Body of pancreas (tissue), 4 donors: ENCODE data around the gene AHCTF1.

ENCODE experiments used
- POLR2A ChIP-seq, 3 donors: fragments of 450-650 bp; IDR thresholded peaks; one replicate each; pipeline ENCODE4 v1.6.1; 2016; ENCODE audit warnings: antibody characterized with exemption in 3 of 3, mild to moderate bottlenecking in 2 of 3
- TF ChIP-seq, protein P1 (sequence below), 7 experiments: fragments of 450-650 bp in 4 of 7; fragments of 200-600 bp in 3 of 7; sonication (generic) in 3 of 7; IDR thresholded peaks; one replicate each; pipeline ENCODE4 v1.5.1; 2016 to 2019; ENCODE audit warnings: antibody characterized with exemption in 7 of 7

DNA sequence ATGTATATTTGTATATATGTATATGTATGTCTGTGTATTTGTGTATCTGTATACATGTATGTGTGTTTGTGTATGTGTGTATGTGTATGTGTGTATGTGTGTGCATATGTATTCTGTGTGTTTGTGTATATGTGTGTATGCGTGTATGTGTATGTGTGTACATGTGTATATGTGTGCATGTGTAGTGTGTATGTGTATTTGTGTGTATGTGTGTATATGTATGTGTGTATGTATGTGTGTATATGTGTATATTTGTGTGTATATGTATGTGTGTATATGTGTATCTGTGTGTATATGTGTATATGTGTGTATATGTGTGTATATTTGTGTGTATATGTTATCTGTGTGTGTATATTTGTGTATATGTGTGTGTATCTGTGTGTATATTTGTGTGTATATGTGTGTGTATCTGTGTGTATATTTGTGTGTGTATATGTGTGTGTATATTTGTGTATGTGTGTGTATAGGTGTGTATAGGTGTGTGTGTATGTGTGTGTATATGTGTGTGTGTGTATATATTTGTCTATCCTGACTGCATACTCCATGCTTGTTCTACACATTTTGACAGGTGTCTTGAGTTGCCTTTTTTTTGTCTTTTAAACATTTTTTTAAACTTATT lies 106.1 kb downstream of the AHCTF1 start:
- TF ChIP-seq, protein P1, sequence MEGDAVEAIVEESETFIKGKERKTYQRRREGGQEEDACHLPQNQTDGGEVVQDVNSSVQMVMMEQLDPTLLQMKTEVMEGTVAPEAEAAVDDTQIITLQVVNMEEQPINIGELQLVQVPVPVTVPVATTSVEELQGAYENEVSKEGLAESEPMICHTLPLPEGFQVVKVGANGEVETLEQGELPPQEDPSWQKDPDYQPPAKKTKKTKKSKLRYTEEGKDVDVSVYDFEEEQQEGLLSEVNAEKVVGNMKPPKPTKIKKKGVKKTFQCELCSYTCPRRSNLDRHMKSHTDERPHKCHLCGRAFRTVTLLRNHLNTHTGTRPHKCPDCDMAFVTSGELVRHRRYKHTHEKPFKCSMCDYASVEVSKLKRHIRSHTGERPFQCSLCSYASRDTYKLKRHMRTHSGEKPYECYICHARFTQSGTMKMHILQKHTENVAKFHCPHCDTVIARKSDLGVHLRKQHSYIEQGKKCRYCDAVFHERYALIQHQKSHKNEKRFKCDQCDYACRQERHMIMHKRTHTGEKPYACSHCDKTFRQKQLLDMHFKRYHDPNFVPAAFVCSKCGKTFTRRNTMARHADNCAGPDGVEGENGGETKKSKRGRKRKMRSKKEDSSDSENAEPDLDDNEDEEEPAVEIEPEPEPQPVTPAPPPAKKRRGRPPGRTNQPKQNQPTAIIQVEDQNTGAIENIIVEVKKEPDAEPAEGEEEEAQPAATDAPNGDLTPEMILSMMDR (IDR thresholded peaks at IDR 0.05), result peak in 1 of 7 experiments; percentile 37
- TF ChIP-seq POLR2A (IDR thresholded peaks at IDR 0.05), result no peak
